HEK293 (cell line): Measurements from ENCODE around the gene FAM163A.

Experiments
- CTCF ChIA-PET: fragments of 350-600 bp; formaldehyde crosslinking; extraction: SDS; loops from one replicate; lab custom pipeline; 2021; ENCODE audit warnings: antibody characterized with exemption; lab: Yijun Ruan, JAX
- POLR2A ChIA-PET: fragments of 300-600 bp; formaldehyde crosslinking; extraction: SDS; loops from one replicate; lab custom pipeline; 2020; ENCODE audit warnings: antibody characterized with exemption, inconsistent platforms; lab: Yijun Ruan, JAX
- H3K27ac ChIP-seq: fragments of 200-500 bp; sonication (Bioruptor generic); 2 replicates; pipeline ENCODE4 v1.5.1; 2014; ENCODE audit warnings: low read depth, low read length, control low read depth, inconsistent platforms; ENCODE audit errors: extremely low read depth
- H3K36me3 ChIP-seq, 2 experiments: fragments of 200-500 bp in 1 of 2; sonication (Bioruptor generic) in 1 of 2; 1 replicate in 1 of 2; 2 replicates in 1 of 2; pipeline ENCODE4 v1.5.1; 2014 to 2017; ENCODE audit warnings: inconsistent platforms in 2 of 2, low read length in 2 of 2; ENCODE audit not compliant: control insufficient read depth in 2 of 2, insufficient read depth in 1 of 2
- H3K4me1 ChIP-seq: fragments of 200-500 bp; sonication (Bioruptor generic); 2 replicates; pipeline ENCODE4 v1.5.1; 2014; ENCODE audit warnings: mild to moderate bottlenecking, low read length, inconsistent platforms; ENCODE audit not compliant: control insufficient read depth, insufficient read depth
- H3K4me3 ChIP-seq: 2 replicates; pipeline ENCODE4 v1.5.1; 2011; ENCODE audit warnings: low read depth, mild to moderate bottlenecking, control low read depth, low read length, moderate library complexity
- H3K9me3 ChIP-seq: fragments of 200-500 bp; sonication (Bioruptor generic); 2 replicates; pipeline ENCODE4 v1.5.1; 2014; ENCODE audit warnings: low read depth, low read length, inconsistent platforms; ENCODE audit not compliant: control insufficient read depth, insufficient read depth
- INSM2 ChIP-seq: fragments of 450-650 bp; formaldehyde crosslinking; IDR thresholded peaks from 2 replicates; pipeline ENCODE4 v1.5.1; 2016; ENCODE audit warnings: missing biosample characterization, missing genetic modification characterization
- KLF17 ChIP-seq: fragments of 450-650 bp; formaldehyde crosslinking; IDR thresholded peaks from 2 replicates; pipeline ENCODE4 v1.5.1; 2016; ENCODE audit warnings: missing biosample characterization, missing genetic modification characterization
- MYNN ChIP-seq: fragments of 450-650 bp; formaldehyde crosslinking; IDR thresholded peaks from 2 replicates; pipeline ENCODE4 v1.5.1; 2016; ENCODE audit warnings: missing biosample characterization, missing genetic modification characterization, borderline replicate concordance
- REPIN1 ChIP-seq: fragments of 450-650 bp; formaldehyde crosslinking; IDR thresholded peaks from 2 replicates; pipeline ENCODE4 v1.5.1; 2017; ENCODE audit warnings: missing biosample characterization, missing genetic modification characterization, low read depth
- SP7 ChIP-seq: fragments of 450-650 bp; formaldehyde crosslinking; IDR thresholded peaks from 2 replicates; pipeline ENCODE4 v1.5.1; 2016; ENCODE audit warnings: missing biosample characterization, missing genetic modification characterization
- ZBTB21 ChIP-seq: fragments of 450-650 bp; formaldehyde crosslinking; IDR thresholded peaks from 2 replicates; pipeline ENCODE4 v1.5.1; 2017; ENCODE audit warnings: missing biosample characterization, missing genetic modification characterization
- ZNF140 ChIP-seq: fragments of 450-650 bp; formaldehyde crosslinking; IDR thresholded peaks from 2 replicates; pipeline ENCODE4 v1.5.1; 2016; ENCODE audit warnings: missing biosample characterization, missing genetic modification characterization
- ZNF146 ChIP-seq: fragments of 450-650 bp; formaldehyde crosslinking; IDR thresholded peaks from 2 replicates; pipeline ENCODE4 v1.5.1; 2016; ENCODE audit warnings: missing biosample characterization, missing genetic modification characterization
- ZNF266 ChIP-seq: fragments of 450-650 bp; formaldehyde crosslinking; IDR thresholded peaks from 2 replicates; pipeline ENCODE4 v1.5.1; 2016; ENCODE audit warnings: missing biosample characterization, missing genetic modification characterization, low read depth
- ZNF311 ChIP-seq: fragments of 450-650 bp; formaldehyde crosslinking; IDR thresholded peaks from 2 replicates; pipeline ENCODE4 v1.5.1; 2017; ENCODE audit warnings: missing biosample characterization, missing genetic modification characterization, borderline replicate concordance
- ZNF350 ChIP-seq: fragments of 450-650 bp; formaldehyde crosslinking; IDR thresholded peaks from 2 replicates; pipeline ENCODE4 v1.5.0; 2017; ENCODE audit warnings: missing biosample characterization, mild to moderate bottlenecking, missing genetic modification characterization
- ZNF416 ChIP-seq: fragments of 450-650 bp; formaldehyde crosslinking; IDR thresholded peaks from 2 replicates; pipeline ENCODE4 v1.5.1; 2016; ENCODE audit warnings: missing biosample characterization, missing genetic modification characterization
- ZNF629 ChIP-seq: fragments of 450-650 bp; formaldehyde crosslinking; IDR thresholded peaks from 2 replicates; pipeline ENCODE4 v1.5.1; 2017; ENCODE audit warnings: missing biosample characterization, missing genetic modification characterization
- ZSCAN18 ChIP-seq: fragments of 450-650 bp; formaldehyde crosslinking; IDR thresholded peaks from 2 replicates; pipeline ENCODE4 v1.5.1; 2016; ENCODE audit warnings: missing biosample characterization, missing genetic modification characterization
- TF ChIP-seq, protein P1 (sequence below): fragments of 450-650 bp; formaldehyde crosslinking; IDR thresholded peaks from 2 replicates; pipeline ENCODE4 v1.5.1; 2017; ENCODE audit warnings: missing biosample characterization, missing genetic modification characterization
- TF ChIP-seq, protein P2 (sequence below): fragments of 450-650 bp; formaldehyde crosslinking; IDR thresholded peaks from 2 replicates; pipeline ENCODE4 v1.5.1; 2017; ENCODE audit warnings: missing biosample characterization, missing genetic modification characterization
- TF ChIP-seq, protein P3 (sequence below): fragments of 450-650 bp; formaldehyde crosslinking; IDR thresholded peaks from 2 replicates; pipeline ENCODE4 v1.5.1; 2016; ENCODE audit warnings: missing biosample characterization, missing genetic modification characterization

The FAM163A gene

DNA sequence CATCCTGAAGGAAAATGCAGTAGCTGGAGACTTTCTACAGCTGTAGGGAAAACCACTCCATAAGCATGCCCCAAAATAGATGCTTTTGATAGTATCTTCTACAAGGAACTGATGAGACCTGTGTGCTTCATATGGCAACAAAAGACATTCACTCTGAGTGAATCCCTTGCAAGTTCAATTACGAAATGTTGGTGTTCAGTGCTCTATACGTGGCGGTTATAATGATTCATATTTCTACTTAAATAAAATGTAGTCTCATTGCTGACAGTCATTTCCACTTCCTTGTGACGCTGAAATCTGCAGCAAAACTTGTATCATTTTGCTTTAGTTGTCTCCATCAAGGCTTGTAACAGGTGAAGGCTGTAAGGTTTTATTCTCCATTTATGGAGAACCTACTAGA is 113.9 kb downstream of the FAM163A start:
- Histone ChIP-seq H3K36me3 (peaks cover 19 to 61% of the 10 kb centered on the region in 2 experiments), H3K4me1 (no peaks in the 10 kb centered on the region), H3K9me3 (no peaks in the 10 kb centered on the region), H3K27ac (no peak overlapping the region), H3K4me3 (no peak overlapping the region)
- no peak for TF ChIP-seq ZNF350 (tag by site-specific recombination)
- no peak for TF ChIP-seq REPIN1 (tag by site-specific recombination)
- TF ChIP-seq, protein P1, sequence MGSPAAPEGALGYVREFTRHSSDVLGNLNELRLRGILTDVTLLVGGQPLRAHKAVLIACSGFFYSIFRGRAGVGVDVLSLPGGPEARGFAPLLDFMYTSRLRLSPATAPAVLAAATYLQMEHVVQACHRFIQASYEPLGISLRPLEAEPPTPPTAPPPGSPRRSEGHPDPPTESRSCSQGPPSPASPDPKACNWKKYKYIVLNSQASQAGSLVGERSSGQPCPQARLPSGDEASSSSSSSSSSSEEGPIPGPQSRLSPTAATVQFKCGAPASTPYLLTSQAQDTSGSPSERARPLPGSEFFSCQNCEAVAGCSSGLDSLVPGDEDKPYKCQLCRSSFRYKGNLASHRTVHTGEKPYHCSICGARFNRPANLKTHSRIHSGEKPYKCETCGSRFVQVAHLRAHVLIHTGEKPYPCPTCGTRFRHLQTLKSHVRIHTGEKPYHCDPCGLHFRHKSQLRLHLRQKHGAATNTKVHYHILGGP (tag by site-specific recombination), result no peak
- no peak for TF ChIP-seq SP7 (tag by site-specific recombination)
- TF ChIP-seq ZNF146 (tag by site-specific recombination), result no peak
- no peak for TF ChIP-seq ZNF629 (tag by site-specific recombination)
- TF ChIP-seq ZNF416 (tag by site-specific recombination), result no peak
- no peak for TF ChIP-seq ZSCAN18 (tag by site-specific recombination)
- ChIA-PET CTCF (no interaction called here), POLR2A (no interaction called here)

DNA sequence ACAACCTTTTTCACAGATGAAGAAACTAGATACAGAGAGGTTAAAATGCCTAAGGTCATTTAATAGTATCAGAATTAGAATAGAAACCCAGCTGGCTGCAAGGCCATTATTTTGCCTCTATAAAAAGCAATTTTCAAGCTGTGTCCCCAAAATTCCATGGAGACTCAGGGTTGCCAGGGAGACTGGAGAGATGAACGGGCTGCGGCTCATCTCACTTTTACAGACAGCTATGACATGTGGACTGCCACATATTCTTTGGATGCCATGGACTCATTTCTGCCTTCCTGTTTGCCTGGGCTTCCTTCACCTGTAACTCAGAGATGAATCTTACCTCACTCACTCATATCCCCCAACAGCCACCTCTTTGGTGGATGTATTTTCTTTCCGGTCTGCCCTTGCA is 117.6 kb downstream of the FAM163A start:
- Histone ChIP-seq H3K36me3 (peaks cover 17 to 79% of the 10 kb centered on the region in 2 experiments), H3K27ac (no peak overlapping the region), H3K4me3 (no peak overlapping the region), H3K9me3 (no peaks in the 10 kb centered on the region), H3K4me1 (no peaks in the 10 kb centered on the region)
- ChIA-PET CTCF (interaction anchor here (0.6 to 1.0 kb wide), 4 partner anchors 51 to 330 kb away, joined by 3 to 4 read pairs (median 4); no protein-coding TSS in a partner anchor), POLR2A (no interaction called here)
- TF ChIP-seq ZNF140 (tag by site-specific recombination), result no peak
- TF ChIP-seq, protein P1 (tag by site-specific recombination), result no peak
- no peak for TF ChIP-seq ZNF266
- no peak for TF ChIP-seq ZBTB21 (tag by site-specific recombination)
- TF ChIP-seq, protein P2, sequence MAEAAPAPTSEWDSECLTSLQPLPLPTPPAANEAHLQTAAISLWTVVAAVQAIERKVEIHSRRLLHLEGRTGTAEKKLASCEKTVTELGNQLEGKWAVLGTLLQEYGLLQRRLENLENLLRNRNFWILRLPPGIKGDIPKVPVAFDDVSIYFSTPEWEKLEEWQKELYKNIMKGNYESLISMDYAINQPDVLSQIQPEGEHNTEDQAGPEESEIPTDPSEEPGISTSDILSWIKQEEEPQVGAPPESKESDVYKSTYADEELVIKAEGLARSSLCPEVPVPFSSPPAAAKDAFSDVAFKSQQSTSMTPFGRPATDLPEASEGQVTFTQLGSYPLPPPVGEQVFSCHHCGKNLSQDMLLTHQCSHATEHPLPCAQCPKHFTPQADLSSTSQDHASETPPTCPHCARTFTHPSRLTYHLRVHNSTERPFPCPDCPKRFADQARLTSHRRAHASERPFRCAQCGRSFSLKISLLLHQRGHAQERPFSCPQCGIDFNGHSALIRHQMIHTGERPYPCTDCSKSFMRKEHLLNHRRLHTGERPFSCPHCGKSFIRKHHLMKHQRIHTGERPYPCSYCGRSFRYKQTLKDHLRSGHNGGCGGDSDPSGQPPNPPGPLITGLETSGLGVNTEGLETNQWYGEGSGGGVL, result no peak
- TF ChIP-seq INSM2, result no peak
- no peak for TF ChIP-seq KLF17 (tag by site-specific recombination)
- TF ChIP-seq, protein P3, sequence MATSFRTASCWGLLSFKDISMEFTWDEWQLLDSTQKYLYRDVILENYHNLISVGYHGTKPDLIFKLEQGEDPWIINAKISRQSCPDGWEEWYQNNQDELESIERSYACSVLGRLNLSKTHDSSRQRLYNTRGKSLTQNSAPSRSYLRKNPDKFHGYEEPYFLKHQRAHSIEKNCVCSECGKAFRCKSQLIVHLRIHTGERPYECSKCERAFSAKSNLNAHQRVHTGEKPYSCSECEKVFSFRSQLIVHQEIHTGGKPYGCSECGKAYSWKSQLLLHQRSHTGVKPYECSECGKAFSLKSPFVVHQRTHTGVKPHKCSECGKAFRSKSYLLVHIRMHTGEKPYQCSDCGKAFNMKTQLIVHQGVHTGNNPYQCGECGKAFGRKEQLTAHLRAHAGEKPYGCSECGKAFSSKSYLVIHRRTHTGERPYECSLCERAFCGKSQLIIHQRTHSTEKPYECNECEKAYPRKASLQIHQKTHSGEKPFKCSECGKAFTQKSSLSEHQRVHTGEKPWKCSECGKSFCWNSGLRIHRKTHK (tag by site-specific recombination), result no peak
- TF ChIP-seq ZNF311 (tag by site-specific recombination), result no peak
- TF ChIP-seq MYNN (tag by site-specific recombination), result no peak
